Choroid plexus epithelial cell (primary cell): ENCODE data around the gene ARMH2.
"Not testable (repeated sequence)": the region's sequence is repeated elsewhere in the genome, so short reads cannot be mapped to it uniquely, and the experiment has no call there.

Source experiments
- DNase-seq: peaks from one replicate; pipeline ENCODE4 v3.0.0-alpha.2; 2010; ENCODE audit warnings: low read depth
- H3K4me3 ChIP-seq: 2 replicates; pipeline ENCODE4 v1.5.1; 2011; ENCODE audit warnings: low read depth, mild to moderate bottlenecking, control low read depth, low read length, moderate library complexity
- TF ChIP-seq, protein P1 (sequence below): conservative IDR thresholded peaks from 2 replicates; pipeline ENCODE4 v1.5.1; 2011; ENCODE audit warnings: low read depth, mild to moderate bottlenecking, control low read depth, inconsistent platforms, low read length, moderate library complexity

Gene ARMH2

DNA sequence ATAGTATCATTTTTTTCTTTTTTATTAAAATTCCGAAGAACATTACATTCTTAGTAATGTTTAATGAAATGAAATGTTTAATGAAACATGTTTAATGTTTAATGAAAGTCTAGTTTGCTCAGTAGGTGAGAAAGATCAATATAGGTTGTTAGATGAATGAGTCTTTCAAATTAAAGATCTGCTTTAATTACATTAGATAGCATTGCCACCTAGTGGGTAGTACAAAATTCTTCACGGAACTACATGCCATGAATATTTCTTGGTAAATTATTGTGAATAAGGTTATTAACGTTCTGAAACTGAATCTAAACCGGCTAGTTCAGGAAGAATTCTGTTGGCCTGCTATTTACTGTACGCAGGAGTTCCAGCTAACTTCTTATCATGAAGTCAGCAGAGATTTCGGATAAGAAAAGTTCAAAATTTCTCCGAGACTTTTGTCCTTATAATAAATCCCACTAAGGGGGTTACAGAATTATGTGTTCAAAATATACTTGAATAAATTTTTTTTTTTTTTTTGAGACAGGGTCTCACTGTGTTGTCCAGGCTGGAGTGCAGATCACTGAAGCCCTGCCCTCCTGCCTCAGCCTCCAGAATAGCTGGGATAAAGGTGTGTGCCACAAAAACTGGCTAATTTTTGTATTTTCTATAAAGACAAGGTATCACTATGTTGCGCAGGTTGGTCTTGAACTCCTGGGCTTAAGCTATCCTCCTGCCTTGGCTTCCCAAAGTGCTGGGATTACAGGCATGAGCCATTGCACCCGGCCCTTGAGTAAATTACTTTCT lies 31.8 kb downstream of the ARMH2 start:
- peak; percentile 67 for DNase-seq
- no peak overlapping the region for H3K4me3 ChIP-seq
- TF ChIP-seq, protein P1, sequence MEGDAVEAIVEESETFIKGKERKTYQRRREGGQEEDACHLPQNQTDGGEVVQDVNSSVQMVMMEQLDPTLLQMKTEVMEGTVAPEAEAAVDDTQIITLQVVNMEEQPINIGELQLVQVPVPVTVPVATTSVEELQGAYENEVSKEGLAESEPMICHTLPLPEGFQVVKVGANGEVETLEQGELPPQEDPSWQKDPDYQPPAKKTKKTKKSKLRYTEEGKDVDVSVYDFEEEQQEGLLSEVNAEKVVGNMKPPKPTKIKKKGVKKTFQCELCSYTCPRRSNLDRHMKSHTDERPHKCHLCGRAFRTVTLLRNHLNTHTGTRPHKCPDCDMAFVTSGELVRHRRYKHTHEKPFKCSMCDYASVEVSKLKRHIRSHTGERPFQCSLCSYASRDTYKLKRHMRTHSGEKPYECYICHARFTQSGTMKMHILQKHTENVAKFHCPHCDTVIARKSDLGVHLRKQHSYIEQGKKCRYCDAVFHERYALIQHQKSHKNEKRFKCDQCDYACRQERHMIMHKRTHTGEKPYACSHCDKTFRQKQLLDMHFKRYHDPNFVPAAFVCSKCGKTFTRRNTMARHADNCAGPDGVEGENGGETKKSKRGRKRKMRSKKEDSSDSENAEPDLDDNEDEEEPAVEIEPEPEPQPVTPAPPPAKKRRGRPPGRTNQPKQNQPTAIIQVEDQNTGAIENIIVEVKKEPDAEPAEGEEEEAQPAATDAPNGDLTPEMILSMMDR, result peak; percentile 54

GRCh38 chr6:24765968-24766367 lies 32.7 kb downstream of the ARMH2 start:
- H3K4me3 ChIP-seq, result not testable (repeated sequence)

GRCh38 chr6:24764833-24765828 lies 33.6 kb downstream of the ARMH2 start:
- not testable (repeated sequence) for DNase-seq

More at GRCh38 chr6:24765968-24766367, 32.7 kb downstream of the ARMH2 start:
- DNase-seq, result not testable (repeated sequence)

DNA sequence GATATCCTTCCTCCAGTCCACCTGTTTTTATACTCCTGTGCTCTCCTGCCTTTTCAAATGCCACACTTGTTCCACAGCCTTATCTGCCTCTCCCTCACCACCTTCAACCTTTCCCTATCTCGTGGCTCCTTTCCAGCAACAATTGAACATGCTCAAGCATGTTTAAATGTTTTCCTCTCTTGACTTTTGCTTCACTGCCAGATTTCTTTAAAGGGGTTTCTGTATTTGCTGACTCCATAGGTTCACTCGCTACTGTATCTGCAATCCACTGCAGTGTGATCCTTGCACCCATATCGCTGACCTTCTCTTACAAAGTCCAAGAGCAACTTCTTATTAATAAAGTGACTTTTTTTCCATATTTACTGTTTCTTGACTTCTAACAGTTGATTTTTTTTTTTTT lies 35.1 kb downstream of the ARMH2 start:
- no peak overlapping the region for H3K4me3 ChIP-seq
- no peak for DNase-seq
- TF ChIP-seq, protein P1, result no peak

More at GRCh38 chr6:24764833-24765828, 33.6 kb downstream of the ARMH2 start:
- not testable (repeated sequence) for H3K4me3 ChIP-seq

DNA sequence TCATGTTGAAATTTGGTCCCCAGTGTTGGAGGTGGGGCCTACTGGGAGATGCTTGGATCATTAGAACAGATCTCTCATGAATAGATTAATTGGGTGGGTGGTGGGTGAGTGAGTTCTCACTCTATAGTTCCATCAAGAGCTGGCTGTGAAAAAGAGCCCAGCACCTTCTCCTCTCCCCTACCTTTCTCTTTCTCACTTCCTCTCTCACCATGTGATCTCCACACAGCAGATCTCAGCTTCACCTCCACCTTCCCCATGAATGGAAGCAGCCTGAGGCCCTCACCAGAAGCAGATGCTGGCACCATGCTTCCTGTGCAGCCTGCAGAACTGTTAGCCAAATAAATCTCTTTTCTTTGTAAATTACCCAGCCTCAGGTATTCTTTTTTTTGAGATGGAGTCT lies 36.9 kb downstream of the ARMH2 start:
- TF ChIP-seq, protein P1, result no peak
- no peak for DNase-seq
- no peak overlapping the region for H3K4me3 ChIP-seq

GRCh38 chr6:24761193-24761835 lies 37.4 kb downstream of the ARMH2 start:
- TF ChIP-seq, protein P1, result no peak
- no peak overlapping the region for H3K4me3 ChIP-seq
- no peak for DNase-seq

DNA sequence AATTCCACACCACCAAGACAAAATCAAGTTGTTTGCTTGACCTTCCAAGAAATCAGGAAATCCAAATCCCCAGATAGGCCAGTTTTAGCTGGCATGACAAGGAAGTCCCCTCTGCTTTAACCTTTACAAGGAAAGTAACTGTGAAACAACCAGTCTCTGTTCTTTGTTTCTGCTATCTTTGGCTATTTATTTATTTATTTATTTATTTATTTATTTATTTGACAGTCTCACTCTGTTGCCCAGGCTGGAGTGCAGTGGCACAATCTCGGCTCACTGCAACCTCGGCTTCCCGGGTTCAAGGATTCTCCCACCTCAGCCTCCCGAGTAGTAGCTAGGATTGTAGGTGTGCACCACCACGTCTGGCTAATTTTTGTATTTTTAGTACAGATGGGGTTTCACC lies 38.5 kb downstream of the ARMH2 start:
- TF ChIP-seq, protein P1, result no peak
- DNase-seq, result no peak
- no peak overlapping the region for H3K4me3 ChIP-seq
